Brain pericyte (primary cell): ENCODE measurements around the gene SNAPC2.
A peak's percentile ranks its signal among the peaks of the same experiment; 100 is the strongest.
"Not testable (repeated sequence)": the region's sequence is repeated elsewhere in the genome, so short reads cannot be mapped to it uniquely, and the experiment has no call there.

Source experiments
- DNase-seq: peaks from one replicate; pipeline ENCODE4 v3.0.0-alpha.2; 2012; ENCODE audit warnings: low read depth, low spot score

Gene SNAPC2

DNA sequence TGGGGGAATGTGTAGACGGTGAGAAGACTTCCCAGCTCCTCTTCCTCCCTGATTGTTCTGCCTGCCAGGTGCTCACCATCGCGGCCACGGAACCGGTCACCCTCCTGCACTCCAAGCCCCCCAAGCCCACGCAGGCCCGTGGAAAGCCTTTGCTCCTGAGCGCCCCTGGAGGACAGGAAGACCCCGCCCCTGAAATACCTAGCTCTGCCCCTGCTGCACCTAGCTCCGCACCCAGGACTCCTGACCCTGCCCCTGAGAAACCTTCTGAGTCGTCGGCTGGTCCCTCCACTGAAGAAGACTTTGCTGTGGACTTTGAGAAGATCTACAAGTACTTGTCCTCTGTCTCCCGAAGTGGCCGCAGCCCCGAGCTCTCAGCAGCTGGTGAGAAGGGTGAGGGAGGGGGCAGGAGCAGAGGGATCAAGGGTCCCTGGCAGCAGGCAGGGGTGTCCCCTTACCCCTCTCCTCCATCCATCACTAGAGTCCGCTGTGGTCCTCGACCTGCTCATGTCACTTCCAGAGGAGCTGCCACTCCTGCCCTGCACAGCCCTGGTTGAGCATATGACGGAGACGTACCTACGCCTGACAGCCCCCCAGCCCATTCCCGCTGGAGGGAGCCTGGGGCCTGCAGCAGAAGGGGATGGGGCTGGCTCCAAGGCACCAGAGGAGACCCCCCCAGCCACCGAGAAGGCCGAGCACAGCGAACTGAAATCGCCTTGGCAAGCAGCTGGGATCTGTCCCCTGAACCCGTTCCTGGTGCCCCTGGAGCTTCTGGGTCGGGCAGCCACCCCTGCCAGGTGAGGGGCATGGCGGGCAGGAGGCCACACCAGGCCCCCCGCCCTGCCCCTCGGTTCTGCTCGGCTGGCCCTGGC lies 2.1 kb downstream of the SNAPC2 start:
- DNase-seq, result no peak

DNA sequence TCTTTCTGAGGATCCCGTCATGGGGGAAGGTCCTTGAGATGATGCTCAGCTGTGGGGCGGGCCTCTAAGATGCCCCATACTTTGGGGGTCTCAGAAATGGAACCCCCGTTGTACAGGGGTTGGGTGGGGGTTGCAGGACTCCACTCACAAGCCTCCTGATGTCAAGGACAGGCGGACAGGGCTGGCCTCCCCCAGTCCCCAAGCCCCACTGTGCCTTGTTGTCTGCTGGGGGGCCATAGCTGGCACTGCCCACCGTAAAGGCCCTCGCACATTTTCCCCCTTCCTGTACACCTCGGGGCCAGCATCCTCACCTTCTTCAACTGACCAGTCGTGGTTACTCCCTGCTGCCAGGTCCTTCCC lies 2.7 kb downstream of the SNAPC2 start:
- DNase-seq, result no peak

DNA sequence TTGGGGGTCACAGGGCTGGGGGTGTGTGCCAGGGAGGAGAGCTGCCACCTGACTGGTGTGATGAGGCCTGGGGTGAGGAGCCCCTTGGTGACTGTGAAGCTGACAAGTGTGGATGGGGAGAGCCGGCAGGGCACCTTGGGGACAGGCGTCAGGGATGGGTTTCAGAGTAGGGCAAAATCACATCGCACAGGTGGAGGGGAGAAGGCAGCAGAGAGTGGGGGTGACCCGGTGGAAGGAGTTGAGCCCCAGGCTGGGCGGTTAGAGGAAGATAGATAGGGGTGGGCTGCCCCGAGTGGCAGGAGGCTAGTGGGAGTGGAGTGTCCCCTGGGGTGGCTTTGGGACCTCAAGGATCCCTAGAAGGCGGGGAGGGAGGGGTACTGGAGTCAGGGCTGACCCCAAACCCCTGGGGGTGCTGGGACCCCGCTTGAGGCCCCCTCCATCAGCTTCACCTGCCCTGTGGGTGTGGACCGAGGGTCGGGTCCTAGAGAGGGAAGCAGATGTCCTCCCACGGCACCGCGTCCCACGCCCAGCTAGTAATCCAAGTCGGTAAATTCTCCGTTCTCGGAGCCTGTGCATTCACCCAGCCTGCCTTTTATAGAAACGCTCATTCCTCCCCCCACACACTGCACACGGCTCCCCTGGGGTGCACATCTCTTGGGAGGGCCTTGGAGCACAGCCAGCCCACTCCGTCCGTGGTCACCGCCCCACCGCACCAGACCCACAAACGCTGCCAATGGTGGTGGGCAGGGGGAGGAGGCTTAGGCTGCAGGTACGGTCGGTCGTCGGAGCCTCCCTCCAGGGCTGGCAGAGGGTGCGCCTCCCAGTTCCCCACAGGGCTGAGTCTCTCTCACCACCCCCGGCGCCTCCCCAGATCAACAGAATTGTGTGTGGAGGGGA lies 3.4 kb downstream of the SNAPC2 start:
- no peak for DNase-seq

DNA sequence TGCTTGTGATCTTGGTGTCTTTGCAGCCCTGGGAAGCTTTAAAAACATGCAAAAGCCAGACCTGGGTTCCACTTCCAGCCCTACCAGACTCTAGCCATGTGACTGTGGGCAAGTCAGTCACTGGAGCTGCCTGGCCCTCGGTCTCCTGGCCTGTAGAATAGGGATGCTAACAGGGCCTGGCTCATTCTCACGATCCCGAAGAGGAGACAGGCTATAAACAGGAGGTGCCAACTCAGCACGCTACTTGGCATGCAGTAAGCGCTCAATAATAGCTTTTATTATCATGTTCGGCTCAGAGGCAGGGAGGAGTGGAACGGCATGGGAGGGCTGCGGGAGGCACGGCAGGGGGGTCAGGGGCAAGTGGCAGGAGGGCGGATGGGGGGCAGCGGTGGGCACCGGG lies 4.1 kb downstream of the SNAPC2 start:
- DNase-seq, result no peak

DNA sequence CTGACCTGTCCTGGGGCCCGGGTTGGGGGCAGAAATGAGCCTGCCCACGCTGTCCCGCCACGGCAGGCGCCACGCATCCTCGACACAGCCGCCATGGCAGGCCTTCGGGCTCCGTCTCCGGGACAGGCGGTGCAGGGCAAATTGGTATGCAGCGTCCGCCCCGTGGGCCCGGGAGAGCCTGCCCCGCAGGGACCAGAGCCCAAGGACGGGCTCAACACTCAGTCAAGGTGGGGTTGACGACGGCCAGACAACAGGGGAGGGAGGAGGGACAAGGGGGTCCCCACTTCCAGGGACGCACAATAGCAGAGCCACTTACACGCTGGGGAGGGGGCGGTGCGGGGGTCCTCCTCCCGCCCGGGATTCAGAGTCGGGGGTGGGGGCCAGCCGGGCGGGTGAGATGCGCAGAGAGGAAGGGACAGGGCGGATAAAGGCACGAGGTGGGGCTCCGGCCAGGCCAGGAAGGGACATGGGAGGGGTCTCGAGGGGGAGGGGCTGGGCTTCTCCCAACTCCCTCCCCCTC lies 4.6 kb downstream of the SNAPC2 start:
- no peak for DNase-seq

DNA sequence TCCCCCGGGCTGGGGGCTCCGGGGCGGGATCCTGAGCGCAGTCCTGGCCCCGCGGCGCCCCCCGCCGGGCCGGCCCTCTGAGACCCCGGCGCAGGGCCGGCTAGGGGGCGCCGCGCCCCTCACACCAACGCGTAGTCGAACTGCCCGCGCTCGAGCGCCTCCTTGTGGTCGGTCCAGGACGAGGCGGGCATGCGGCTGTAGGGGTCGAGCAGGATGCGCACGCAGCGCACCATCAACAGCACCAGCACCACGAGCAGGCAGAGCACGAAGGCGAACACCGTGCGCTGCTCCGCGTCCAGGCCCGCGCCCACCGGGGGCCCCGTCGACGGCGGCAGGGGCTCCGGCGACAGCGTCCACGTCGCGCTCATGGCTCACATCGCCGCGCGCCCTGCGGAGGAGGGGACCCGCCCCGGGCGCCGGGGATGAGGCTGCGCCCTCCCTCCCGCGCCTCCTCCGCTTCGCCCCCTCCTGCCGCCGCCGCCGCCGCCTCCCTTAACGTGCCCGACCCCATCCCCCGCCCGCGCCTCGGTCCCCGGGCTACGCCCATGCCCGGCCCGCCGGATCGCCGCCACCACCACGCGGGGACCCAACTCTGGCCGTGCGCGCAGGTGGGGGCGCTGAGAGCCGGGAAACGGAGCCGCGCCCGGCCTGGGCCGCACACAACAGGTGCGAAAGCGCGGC lies 5.2 kb downstream of the SNAPC2 start:
- DNase-seq, result peak; percentile 36

DNA sequence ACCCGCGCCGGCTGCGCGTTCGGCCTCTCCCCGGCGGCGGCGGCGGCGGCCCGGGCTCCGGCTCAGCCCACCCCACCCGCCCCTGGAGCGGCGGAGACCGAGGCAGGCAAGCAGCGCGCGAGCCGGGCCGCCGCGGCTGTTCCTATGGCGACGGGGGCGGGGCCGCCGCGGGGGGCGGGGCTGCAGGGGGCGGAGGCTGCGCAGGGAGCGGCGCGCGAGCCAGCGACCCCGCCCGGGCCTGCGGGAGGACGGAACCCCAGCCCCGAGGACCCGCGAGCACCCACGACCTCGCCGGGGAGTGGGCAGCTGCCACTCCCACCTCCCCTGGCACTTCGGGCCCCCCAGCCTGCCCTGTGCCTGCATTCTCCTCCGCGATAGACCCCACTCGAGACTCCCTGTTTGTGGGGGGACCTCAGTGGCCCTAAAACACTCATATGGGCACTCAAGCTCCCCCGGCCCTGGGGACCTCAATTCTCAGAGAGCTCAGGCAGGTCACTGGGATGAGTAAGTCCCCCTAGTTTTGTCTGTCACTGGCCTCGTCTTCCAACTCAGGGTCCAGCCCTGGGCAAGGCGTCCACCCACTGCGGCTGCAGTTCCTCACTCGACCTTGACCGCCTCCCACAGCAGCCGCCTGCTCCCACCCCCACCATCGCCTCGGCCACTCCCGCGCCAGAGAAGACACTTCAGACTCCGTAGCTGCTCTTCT lies 6.0 kb downstream of the SNAPC2 start, which contains the start of gene CTXN1:
Gene CTXN1 (minus strand): TSS at position 115 of the 706 bp plus-strand sequence. CDS start 597 bp downstream, outside the sequence.
- DNase-seq, result no peak

DNA sequence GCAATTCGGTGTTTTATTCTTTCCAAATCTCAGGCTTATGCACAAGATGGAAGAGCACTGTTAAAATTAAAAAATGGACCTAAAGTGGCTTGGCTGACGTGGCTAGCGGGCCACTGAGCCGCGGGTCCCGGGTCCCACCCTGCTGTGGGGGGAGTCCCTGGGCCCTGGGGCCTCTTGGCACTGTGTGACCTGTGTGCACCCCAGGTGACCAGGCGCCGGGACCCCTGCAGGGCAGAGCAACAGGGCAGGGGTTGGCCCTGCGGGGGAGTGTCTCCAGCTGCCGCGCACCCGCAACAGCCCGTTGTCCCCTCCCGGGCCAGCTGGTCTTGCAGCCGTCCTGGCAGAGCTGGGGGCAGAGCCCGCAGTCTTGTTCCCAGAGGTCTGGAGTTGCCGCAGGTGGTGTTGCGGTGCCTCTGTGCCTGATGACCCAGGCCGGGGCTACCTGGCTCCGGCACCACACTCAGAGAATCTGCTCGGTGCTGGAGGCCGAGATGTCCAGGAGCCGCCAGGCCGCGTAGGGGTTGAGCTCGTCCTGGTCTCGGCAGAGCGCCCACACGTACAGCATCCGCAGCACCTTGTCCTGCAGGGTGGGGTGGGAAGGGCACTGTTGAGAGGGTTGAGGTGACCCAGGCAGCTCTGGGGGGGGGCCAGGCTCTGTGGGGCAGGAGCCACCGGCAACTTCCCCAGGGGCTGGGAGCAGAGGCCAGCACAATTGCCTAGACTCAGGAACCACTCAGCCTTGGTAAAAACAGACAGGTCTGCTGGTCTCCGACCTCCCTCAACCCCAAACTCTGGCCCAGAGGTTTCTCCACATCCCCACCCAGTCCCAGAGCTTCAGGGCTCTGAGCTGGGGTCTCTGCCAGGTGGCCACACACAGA lies 6.8 kb downstream of the SNAPC2 start:
- no peak for DNase-seq

DNA sequence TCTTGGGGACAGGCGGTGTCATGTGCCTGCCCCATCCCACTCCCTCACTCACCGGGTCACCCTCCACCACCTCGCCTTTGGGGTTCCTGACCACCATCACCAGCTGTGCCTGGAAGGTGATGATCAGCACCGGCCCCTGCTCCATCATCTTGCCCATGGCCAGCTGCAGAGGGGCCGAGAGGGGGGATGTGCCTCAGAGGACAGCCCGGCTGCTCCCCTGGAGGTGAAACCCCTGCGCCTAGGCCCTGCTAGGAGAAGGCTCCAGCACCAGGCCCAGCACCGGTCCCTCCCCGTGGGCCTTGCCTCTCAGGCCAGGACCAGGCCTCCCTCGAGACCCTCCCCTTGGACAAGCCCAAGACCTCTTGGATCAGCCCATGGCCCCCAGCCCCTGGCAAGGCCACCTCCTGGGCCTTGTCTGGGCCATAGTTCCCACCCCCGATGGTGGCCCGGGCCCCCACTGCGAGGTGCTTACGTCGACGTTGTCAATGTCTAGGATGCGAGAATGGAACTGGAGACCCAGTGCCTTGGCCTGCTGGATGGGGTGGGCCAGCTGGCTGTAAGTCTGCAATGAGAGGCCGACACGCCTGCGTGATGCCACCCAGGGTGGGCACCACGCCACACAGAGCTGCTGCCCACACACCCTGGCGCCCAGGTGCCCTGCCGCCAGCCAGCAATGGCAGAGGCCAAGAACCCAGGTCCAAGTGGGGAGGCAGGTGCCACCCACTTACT lies 7.6 kb downstream of the SNAPC2 start:
- DNase-seq, result no peak

DNA sequence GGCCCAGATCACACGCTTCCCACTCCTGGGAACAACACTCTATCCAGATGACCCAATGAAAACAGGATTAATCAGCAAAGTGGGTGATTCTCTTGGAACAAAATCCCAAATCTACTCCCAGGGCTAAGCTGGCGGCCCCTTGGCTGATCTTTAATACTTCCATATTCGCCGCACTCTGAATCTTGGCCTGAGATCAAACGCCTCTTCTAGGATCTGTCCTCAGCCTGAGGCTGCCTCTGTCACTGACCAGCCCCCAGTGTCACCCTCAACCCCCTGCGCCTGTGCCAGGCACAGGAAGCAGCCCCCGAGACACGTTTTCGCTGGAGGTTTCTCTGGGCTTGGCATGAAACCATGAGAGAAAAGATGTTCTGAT lies 8.2 kb downstream of the SNAPC2 start:
- DNase-seq, result no peak

DNA sequence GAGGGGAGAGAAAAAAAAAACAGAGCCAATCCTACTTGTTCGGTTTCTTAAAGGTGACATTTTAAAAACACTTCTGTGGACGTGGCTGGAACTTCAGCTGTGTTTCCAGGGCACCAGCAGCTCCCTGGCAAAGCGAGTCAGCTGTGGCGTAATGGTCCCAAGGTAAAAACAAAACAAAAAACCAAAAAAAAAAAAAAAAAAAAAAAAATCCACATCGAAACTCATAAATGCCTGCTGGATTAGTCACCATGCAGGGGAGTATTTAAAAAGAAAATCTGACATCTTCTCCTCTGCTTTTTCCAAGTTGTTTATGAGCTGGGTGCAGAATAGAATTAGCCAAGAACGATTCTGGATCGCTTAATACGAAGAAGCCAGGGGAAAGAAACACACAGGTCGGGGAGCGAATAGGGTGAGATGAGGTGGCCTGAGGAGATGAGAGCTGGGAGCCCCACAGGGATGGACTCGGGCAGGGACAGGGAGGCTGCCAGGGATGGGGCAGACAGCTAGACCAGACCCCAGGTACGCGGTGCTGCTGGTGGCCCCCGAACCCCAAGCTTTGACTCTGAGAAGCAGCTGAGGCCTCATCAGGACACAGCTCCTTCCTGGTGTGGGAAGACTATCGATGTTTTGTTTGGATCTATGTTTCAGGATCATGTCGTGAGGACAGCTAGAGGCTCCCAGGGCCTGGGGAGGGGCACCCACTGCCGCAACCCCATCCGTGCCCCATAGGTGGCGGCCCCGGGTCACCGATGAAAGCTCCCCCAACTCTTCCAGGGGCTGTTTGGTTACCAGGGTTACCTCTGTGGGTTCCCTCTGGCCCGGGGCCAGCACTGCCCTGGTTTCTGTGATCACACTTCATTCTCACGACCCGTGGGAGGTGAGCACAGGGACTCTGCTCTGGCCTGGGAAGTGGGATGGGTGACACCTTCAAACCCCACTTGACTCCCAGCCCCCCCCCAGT lies 8.9 kb downstream of the SNAPC2 start:
- DNase-seq, result peak; percentile 25

DNA sequence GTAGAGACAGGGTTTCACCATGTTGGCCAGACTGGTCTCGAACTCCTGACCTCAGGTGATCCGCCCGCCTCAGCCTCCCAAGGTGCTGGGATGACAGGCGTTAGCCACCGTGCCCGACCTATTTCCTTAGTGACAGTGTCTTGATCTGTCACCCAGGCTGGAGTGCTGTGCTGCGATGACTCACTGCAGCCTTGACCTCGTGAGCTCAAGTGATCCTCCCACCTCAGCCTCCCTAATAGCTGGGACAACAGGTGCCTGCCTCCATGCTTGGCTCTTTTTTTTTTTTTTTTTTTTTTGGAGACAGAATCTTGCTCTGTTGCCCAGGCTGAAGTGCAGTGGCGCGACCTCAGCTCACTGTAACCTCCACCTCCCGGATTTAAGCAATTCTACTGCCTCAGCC lies 9.9 kb downstream of the SNAPC2 start:
- DNase-seq, result not testable (repeated sequence)

DNA sequence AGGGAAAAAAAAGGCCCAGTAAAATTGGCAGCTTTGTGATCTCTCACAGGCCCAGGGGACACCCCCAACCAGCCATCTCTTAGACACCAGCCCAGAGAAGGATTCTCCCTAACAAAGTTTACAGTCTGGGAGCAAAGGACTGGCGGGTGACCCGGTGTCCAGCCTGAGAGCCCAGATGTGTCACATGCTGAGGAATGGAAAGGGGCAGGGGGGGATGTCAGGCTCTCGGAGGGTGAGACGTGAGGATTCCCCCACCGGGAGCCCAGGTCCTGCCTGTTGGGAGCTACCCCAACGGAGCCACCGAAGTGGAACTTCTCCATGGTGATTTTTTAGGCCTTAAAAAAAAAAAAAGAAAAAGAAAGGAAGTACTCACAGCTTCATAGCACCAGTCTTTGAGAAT lies 10.6 kb downstream of the SNAPC2 start:
- no peak for DNase-seq

DNA sequence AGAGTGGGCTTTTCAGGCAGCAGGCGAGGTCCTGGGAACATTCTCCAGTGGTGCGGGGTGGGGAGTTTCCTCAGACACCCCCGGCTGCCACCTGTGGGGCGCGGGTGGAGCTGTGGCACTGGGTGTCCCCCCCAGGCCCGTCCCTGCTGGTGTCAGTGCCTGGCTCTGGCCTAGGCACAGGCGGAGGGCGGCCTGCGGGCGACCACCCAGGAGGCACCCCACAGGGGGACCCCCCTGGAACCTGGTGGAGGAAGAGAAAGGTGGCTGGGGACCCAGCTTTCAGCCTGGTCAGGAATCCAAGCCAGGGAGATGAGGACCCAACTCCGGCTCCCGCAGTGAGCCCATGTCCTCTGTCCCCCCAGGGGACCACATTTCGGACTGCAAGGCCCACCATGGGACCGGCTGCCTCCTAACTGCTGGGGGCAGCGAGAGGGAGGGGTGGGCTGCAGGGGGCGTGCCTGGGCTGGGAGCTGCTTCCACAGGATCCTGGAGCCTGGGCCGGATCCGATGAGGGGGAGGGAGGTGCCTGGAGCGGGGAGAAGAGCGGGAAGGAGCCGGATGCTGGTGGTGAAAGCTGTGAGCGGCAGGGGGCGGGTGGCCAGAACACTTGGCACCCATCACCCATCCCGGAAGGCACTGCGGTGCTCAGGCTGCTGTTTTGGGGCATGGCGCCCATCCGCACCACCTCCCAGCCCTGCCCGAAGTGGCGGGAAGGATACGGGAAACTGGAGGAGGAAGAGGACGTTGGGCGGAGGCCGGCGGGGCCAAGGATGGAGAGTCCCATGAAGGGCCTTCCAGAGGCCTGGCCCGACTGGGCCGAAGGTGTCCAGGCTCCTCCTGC lies 11.3 kb downstream of the SNAPC2 start:
- DNase-seq, result no peak

DNA sequence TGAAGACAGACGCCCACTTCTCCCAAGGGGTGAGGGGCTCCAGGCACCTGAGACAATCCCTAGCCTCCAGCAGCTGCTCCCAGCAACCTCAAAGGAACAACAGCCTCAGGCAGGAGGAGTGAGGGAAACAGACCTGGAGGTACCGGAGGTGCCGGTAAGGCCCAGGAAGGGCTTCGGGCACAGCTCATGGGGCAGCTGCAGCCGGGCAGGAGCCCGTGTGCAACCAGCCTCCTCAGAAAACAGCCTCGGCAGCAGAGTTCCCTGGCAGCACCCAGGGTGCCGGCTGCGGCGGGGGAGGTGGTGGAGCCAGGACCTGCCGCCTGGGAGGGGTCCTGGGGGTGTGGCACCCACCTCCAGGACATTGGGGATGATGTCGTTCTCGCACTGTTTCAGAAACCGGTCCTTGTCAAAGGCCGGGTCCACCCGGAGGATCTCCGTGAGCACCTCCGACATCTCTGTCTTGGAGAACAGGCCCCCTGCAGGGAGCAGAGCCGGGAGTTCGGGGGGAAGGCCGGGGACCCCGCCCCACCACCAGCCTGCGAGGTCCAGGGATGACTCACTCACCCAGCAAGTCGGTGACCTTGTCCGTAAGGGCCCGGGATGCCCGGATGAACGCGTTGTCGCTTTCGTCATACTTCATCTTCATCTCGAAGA lies 12.3 kb downstream of the SNAPC2 start:
- no peak for DNase-seq

DNA sequence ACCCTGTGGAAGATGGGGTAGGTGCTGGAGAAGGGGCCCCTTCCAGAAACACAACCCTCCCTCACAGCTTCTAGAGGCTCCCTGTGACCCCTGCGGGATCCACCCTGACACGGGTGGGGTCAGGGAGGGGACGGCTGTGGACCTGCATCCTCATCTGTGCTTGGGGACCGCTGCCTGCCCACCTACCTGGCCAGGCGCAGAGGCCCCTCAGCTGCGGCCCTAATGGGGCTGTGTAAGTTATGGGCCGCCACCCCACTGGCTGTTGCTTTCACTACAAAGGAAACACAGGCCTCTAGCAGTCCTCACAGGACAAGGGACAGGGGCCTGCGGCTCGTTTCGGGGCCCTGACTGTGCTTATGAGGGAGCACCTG lies 12.8 kb downstream of the SNAPC2 start:
- DNase-seq, result no peak

DNA sequence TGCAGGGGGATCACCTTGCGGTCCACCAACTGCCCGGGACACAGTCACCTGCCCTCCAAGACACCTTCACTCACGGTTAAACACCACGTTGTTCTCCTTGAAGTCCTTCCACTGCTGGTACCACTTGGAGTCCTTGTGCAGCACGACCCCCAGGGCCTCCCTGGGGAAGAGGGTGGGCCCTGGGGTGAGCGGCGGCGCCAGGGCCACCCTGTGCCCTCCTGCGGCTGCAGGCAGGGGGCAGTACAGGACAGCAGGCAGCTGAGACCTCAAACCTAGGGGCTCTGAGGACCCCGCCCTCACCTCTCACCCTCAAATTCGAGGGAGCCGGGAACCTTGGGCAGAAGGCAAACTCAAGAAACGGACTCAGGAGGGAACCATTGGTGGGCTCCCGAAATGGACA lies 13.3 kb downstream of the SNAPC2 start:
- no peak for DNase-seq
